ENCODE measurements around the gene PCF11. TPM values are rescaled to one million over a fixed set of nuclear protein-coding genes. Genes with fewer than 3 reads are reported as not detected.

Gene PCF11
- total RNA-seq, 1 donor from 2014 or later: 40.7 TPM

- peaks cover 3% of the 10 kb centered on the region for H3K36me3 ChIP-seq (ENCODE audit: insufficient read depth, low read length)
- no peaks in the 10 kb centered on the region for H3K9me3 ChIP-seq (ENCODE audit: insufficient read depth, low read depth, low read length)
- Mint-ChIP-seq H3K4me3 (ENCODE audit: unreplicated experiment) (no peak overlapping the region), H3K9me3 (ENCODE audit: unreplicated experiment) (no peaks in the 10 kb centered on the region), H3K36me3 (ENCODE audit: low read depth, unreplicated experiment) (peaks cover 8% of the 10 kb centered on the region), H3K27ac (ENCODE audit: unreplicated experiment) (no peak overlapping the region), H3K4me1 (ENCODE audit: low read depth, unreplicated experiment) (peaks cover 2% of the 10 kb centered on the region), H3K27me3 (ENCODE audit: low read depth, unreplicated experiment) (no peaks in the 10 kb centered on the region)
- H3K4me2 ChIP-seq (ENCODE audit: low read length): no peak overlapping the region
- H2AFZ ChIP-seq (ENCODE audit: low read depth, low read length): no peak overlapping the region
- no peak overlapping the region for H3K27ac ChIP-seq (ENCODE audit: low read depth, low read length)
- peaks cover 17% of the 10 kb centered on the region for H4K20me1 ChIP-seq (ENCODE audit: insufficient read depth, low read length)
- no peaks in the 10 kb centered on the region for H3K27me3 ChIP-seq (ENCODE audit: insufficient read depth, low read length)
- no peak overlapping the region for H3K9ac ChIP-seq (ENCODE audit: low read length)
- H3K4me1 ChIP-seq (ENCODE audit: insufficient read depth, low read length): no peaks in the 10 kb centered on the region
- H3K79me2 ChIP-seq (ENCODE audit: insufficient read depth, low read length): peaks cover 18% of the 10 kb centered on the region
- TF ChIP-seq CTCF (IDR thresholded peaks at IDR 0.05; ENCODE audit: insufficient read depth, low read depth, low read length) (no peak), EZH2 (IDR thresholded peaks at IDR 0.05; ENCODE audit: insufficient read depth, low read length) (no peak)
- DNase-seq (ENCODE audit: low read depth): no peak
- no peak overlapping the region for H3K4me3 ChIP-seq (ENCODE audit: insufficient read depth, low read depth, low read length)
- FAIRE-seq: no peak
Observed at GRCh38 chr11:83153764-83154163, 3.2 kb upstream of the PCF11 start.

GRCh38 chr11:83156144-83156995, 561 bp upstream of the PCF11 start:
- H3K36me3 Mint-ChIP-seq (ENCODE audit: low read depth, unreplicated experiment): peaks cover 12% of the 10 kb centered on the region
- peaks cover 5% of the 10 kb centered on the region for H3K36me3 ChIP-seq (ENCODE audit: insufficient read depth, low read length)
- peaks cover 43% of the 10 kb centered on the region for H4K20me1 ChIP-seq (ENCODE audit: insufficient read depth, low read length)
- TF ChIP-seq EZH2 (IDR thresholded peaks at IDR 0.05; ENCODE audit: insufficient read depth, low read length) (no peak), CTCF (IDR thresholded peaks at IDR 0.05; ENCODE audit: insufficient read depth, low read depth, low read length) (no peak)
- peak overlapping the region; percentile 95 for H3K4me2 ChIP-seq (ENCODE audit: low read length)
- H3K4me3 ChIP-seq (ENCODE audit: insufficient read depth, low read depth, low read length): peak overlapping the region; percentile 80
- DNase-seq (ENCODE audit: low read depth) (peak; percentile 99), FAIRE-seq (no peak)
- peaks cover 9% of the 10 kb centered on the region for H3K4me1 Mint-ChIP-seq (ENCODE audit: low read depth, unreplicated experiment)
- H3K27me3 ChIP-seq (ENCODE audit: insufficient read depth, low read length): no peaks in the 10 kb centered on the region
- H3K4me3 Mint-ChIP-seq (ENCODE audit: unreplicated experiment): peak overlapping the region; percentile 100
- H3K4me1 ChIP-seq (ENCODE audit: insufficient read depth, low read length): peaks cover 12% of the 10 kb centered on the region
- peak overlapping the region; percentile 71 for H3K27ac ChIP-seq (ENCODE audit: low read depth, low read length)
- H3K9ac ChIP-seq (ENCODE audit: low read length): peak overlapping the region; percentile 84
- no peaks in the 10 kb centered on the region for H3K27me3 Mint-ChIP-seq (ENCODE audit: low read depth, unreplicated experiment)
- H3K27ac Mint-ChIP-seq (ENCODE audit: unreplicated experiment): peak overlapping the region; percentile 100
- H3K9me3 ChIP-seq (ENCODE audit: insufficient read depth, low read depth, low read length): no peaks in the 10 kb centered on the region
- H3K79me2 ChIP-seq (ENCODE audit: insufficient read depth, low read length): peaks cover 44% of the 10 kb centered on the region
- no peaks in the 10 kb centered on the region for H3K9me3 Mint-ChIP-seq (ENCODE audit: unreplicated experiment)
- H2AFZ ChIP-seq (ENCODE audit: low read depth, low read length): peak overlapping the region; percentile 70

All from astrocyte (in vitro differentiated cells and primary cell).